Transverse colon (tissue), 4 donors: ENCODE measurements around the gene DPYD. TPM values are rescaled to one million over a fixed set of nuclear protein-coding genes. Genes with fewer than 3 reads are reported as not detected.

Experiments used
- DNase-seq: peaks from one replicate; pipeline ENCODE4 v3.0.0-alpha.2; 2019
- H3K27ac ChIP-seq, 4 donors: fragments of 200-600 bp; sonication (generic); 2 replicates each; pipeline ENCODE4 v1.5.1; 2016 to 2018; ENCODE audit warnings: inconsistent platforms in 4 of 4
- H3K27me3 ChIP-seq: fragments of 200-600 bp; sonication (generic); 2 replicates; pipeline ENCODE4 v1.5.1; 2017; ENCODE audit warnings: inconsistent platforms
- H3K36me3 ChIP-seq, 4 donors: fragments of 200-600 bp; sonication (generic); 2 replicates each; pipeline ENCODE4 v1.5.1; 2017 to 2019; ENCODE audit warnings: inconsistent platforms in 4 of 4
- H3K4me1 ChIP-seq, 4 donors: fragments of 200-600 bp; sonication (generic); 2 replicates each; pipeline ENCODE4 v1.5.1; 2017 to 2020; ENCODE audit warnings: inconsistent platforms in 4 of 4
- H3K4me3 ChIP-seq, 4 donors: fragments of 200-600 bp; sonication (generic); 1 replicate in 1 of 4; 2 replicates in 3 of 4; pipeline versions ENCODE4 v1.5.1 to v1.6.1; 2017 to 2019; ENCODE audit warnings: inconsistent platforms in 4 of 4
- H3K9me3 ChIP-seq, 2 donors: fragments of 200-600 bp; sonication (generic); 2 replicates each; pipeline ENCODE4 v1.5.1; 2017 to 2019; ENCODE audit warnings: inconsistent platforms in 2 of 2
- CTCF ChIP-seq, 5 experiments: fragments of 200-600 bp in 3 of 5; fragments of 450-650 bp in 2 of 5; sonication (generic) in 3 of 5; IDR thresholded peaks; 1 replicate in 2 of 5; 2 replicates in 3 of 5; pipeline ENCODE4 v1.5.1; 2016 to 2017; ENCODE audit warnings: antibody characterized with exemption in 5 of 5, inconsistent platforms in 3 of 5, mild to moderate bottlenecking in 2 of 5, moderate library complexity in 1 of 5
- EP300 ChIP-seq: sonication (generic); formaldehyde crosslinking; IDR thresholded peaks from one replicate; pipeline ENCODE4 v1.6.1; 2017; ENCODE audit warnings: antibody characterized with exemption, low read depth
- POLR2A ChIP-seq: fragments of 450-650 bp; IDR thresholded peaks from one replicate; pipeline ENCODE4 v1.6.1; 2016; ENCODE audit warnings: antibody characterized with exemption, mild to moderate bottlenecking, moderate library complexity
- POLR2AphosphoS5 ChIP-seq, 3 donors: sonication (generic); formaldehyde crosslinking; IDR thresholded peaks; one replicate each; pipeline ENCODE4 v1.6.1; 2016; ENCODE audit warnings: antibody characterized with exemption in 3 of 3
- WGBS, 2 donors: methylation state at CpG; one replicate each; pipeline ENCODE4 v1.1.5; 2018; ENCODE audit warnings: low coverage in 1 of 2; 5-methylcytosine and 5-hydroxymethylcytosine counted together
- in situ Hi-C, 4 donors: fragments of 200-750 bp; cut with MboI; loops; one replicate each; pipeline versions ENCODE4 v1.15.0 to v1.15.1; 2017; ENCODE audit warnings: low sequenced_read_pairs in 3 of 4, low pct_ligation_motif_present in 1 of 4, low pct_unique_long_range_greater_than_20kb in 1 of 4
- intact Hi-C: fragments of 100-400 bp; cut with DNase I; formaldehyde crosslinking; loops from one replicate; pipeline ENCODE4 v1.15.1; 2023; ENCODE audit warnings: low total_unique reads
- total RNA-seq, 4 donors: library from RNA; depleted of rRNA; stranded (reverse); fragments of >200 nt; gene quantifications; one replicate each; pipeline ENCODE4 v1.1.0, GENCODE V29; 2016

DPYD gene
- total RNA-seq, 4 donors from 2014 or later, result 11.2 to 34.8 (median 26.0) TPM

- Histone ChIP-seq H3K27ac (no peak overlapping the region), H3K36me3 (no peaks in the 10 kb centered on the region), H3K4me1 (no peaks in the 10 kb centered on the region), H3K4me3 (no peak overlapping the region), H3K27me3 (no peaks in the 10 kb centered on the region), H3K9me3 (no peaks in the 10 kb centered on the region)
- WGBS, 2 donors, result 74% methylated on average over 5 of the region's 5 CpGs
- in situ Hi-C loops, result no loop called here
- no peak for TF ChIP-seq POLR2AphosphoS5 (IDR thresholded peaks at IDR 0.05)
- no peak for TF ChIP-seq POLR2A
- no peak for TF ChIP-seq EP300
- TF ChIP-seq CTCF (IDR thresholded peaks at IDR 0.05), result no peak
- intact Hi-C loops, result no loop called here
- DNase-seq, result no peak
Observed at GRCh38 chr1:97929874-97930851, 9.3 kb upstream of the DPYD start.

GRCh38 chr1:97926017-97926708 is 5.3 kb upstream of the DPYD start:
- Histone ChIP-seq H3K9me3 (no peaks in the 10 kb centered on the region), H3K36me3 (no peaks in the 10 kb centered on the region), H3K27me3 (no peaks in the 10 kb centered on the region), H3K27ac (no peak overlapping the region), H3K4me3 (no peak overlapping the region), H3K4me1 (peaks cover 0 to 6% (median 1%) of the 10 kb centered on the region in 4 donors)
- 57 to 58% methylated on average over 3 of the region's 3 CpGs for WGBS, 2 donors
- in situ Hi-C loops, result no loop called here
- no peak for DNase-seq
- intact Hi-C loops, result no loop called here
- TF ChIP-seq CTCF (IDR thresholded peaks at IDR 0.05), result no peak
- no peak for TF ChIP-seq EP300
- no peak for TF ChIP-seq POLR2AphosphoS5 (IDR thresholded peaks at IDR 0.05)
- TF ChIP-seq POLR2A, result no peak

GRCh38 chr1:97925151-97925550 is 4.3 kb upstream of the DPYD start:
- intact Hi-C loops, result no loop called here
- H3K27ac ChIP-seq, result no peak overlapping the region
- no peak overlapping the region for H3K4me3 ChIP-seq
- H3K9me3 ChIP-seq, result no peaks in the 10 kb centered on the region
- TF ChIP-seq CTCF (IDR thresholded peaks at IDR 0.05), result no peak
- TF ChIP-seq EP300, result no peak
- no peak for TF ChIP-seq POLR2A
- no peak for TF ChIP-seq POLR2AphosphoS5 (IDR thresholded peaks at IDR 0.05)
- no peaks in the 10 kb centered on the region for H3K27me3 ChIP-seq
- no peak for DNase-seq
- peaks cover 0 to 6% (median 1%) of the 10 kb centered on the region in 4 donors for H3K4me1 ChIP-seq
- H3K36me3 ChIP-seq, result no peaks in the 10 kb centered on the region
- in situ Hi-C loops, result no loop called here

GRCh38 chr1:97923811-97924210 is 3.0 kb upstream of the DPYD start:
- no peaks in the 10 kb centered on the region for H3K27me3 ChIP-seq
- no peak overlapping the region for H3K4me3 ChIP-seq
- no peak overlapping the region for H3K27ac ChIP-seq
- intact Hi-C loops, result no loop called here
- H3K4me1 ChIP-seq, result peaks cover 0 to 14% (median 4%) of the 10 kb centered on the region in 4 donors
- in situ Hi-C loops, result no loop called here
- no peak for DNase-seq
- no peaks in the 10 kb centered on the region for H3K9me3 ChIP-seq
- 80 to 82% methylated on average over 2 of the region's 2 CpGs for WGBS, 2 donors
- TF ChIP-seq POLR2AphosphoS5 (IDR thresholded peaks at IDR 0.05) (no peak), CTCF (IDR thresholded peaks at IDR 0.05) (no peak), POLR2A (no peak), EP300 (no peak)
- no peaks in the 10 kb centered on the region for H3K36me3 ChIP-seq
